OCI-LY1 (cell line): ENCODE measurements around the gene CDPF1.

Experiments used
- H2AFZ ChIP-seq: fragments of 200-600 bp; sonication (generic), shearing (Covaris generic); 2 replicates; pipeline ENCODE4 v1.6.0; 2014; ENCODE audit warnings: antibody characterized with exemption, mild to moderate bottlenecking, low read length
- H3F3A ChIP-seq: fragments of 200-600 bp; sonication (generic), shearing (Covaris generic); 2 replicates; pipeline ENCODE4 v1.6.0; 2014; ENCODE audit warnings: mild to moderate bottlenecking, antibody characterized with exemption, low read length, moderate library complexity; ENCODE audit not compliant: insufficient read depth
- H3K27ac ChIP-seq: fragments of 200-600 bp; sonication (generic); 2 replicates; pipeline ENCODE4 v1.5.1; 2014; ENCODE audit warnings: low read length, mixed run types, mild to moderate bottlenecking, low read depth; ENCODE audit not compliant: poor library complexity, severe bottlenecking
- H3K27me3 ChIP-seq: fragments of 200-600 bp; sonication (generic); 2 replicates; pipeline ENCODE4 v1.6.0; 2014; ENCODE audit warnings: antibody characterized with exemption, mild to moderate bottlenecking, low read length, moderate library complexity; ENCODE audit not compliant: insufficient read depth
- H3K36me3 ChIP-seq: fragments of 200-600 bp; sonication (generic); 2 replicates; pipeline ENCODE4 v1.6.1; 2014; ENCODE audit warnings: mild to moderate bottlenecking, antibody characterized with exemption, low read length, moderate library complexity, mixed read lengths; ENCODE audit not compliant: insufficient read depth
- H3K4me1 ChIP-seq: fragments of 200-600 bp; sonication (generic); 2 replicates; pipeline ENCODE4 v1.5.1; 2014; ENCODE audit warnings: mild to moderate bottlenecking, low read length, moderate library complexity; ENCODE audit not compliant: insufficient read depth, severe bottlenecking
- H3K4me2 ChIP-seq: fragments of 200-600 bp; sonication (generic), shearing (Covaris generic); 2 replicates; pipeline ENCODE4 v1.6.1; 2014; ENCODE audit warnings: low read length
- H3K4me3 ChIP-seq: fragments of 200-600 bp; sonication (generic); 2 replicates; pipeline ENCODE4 v1.5.1; 2014; ENCODE audit warnings: low read length, low read depth, mild to moderate bottlenecking, mixed read lengths; ENCODE audit not compliant: poor library complexity, severe bottlenecking
- H3K79me2 ChIP-seq: fragments of 200-600 bp; shearing (Covaris generic); 2 replicates; pipeline ENCODE4 v1.6.1; 2016; ENCODE audit warnings: mixed run types, low read length, mixed read lengths; ENCODE audit not compliant: insufficient read depth
- H3K9ac ChIP-seq: fragments of 200-600 bp; sonication (generic), shearing (Covaris generic); 2 replicates; pipeline ENCODE4 v1.6.1; 2014; ENCODE audit warnings: mild to moderate bottlenecking, low read length, mixed read lengths
- H3K9me2 ChIP-seq: fragments of 200-600 bp; sonication (generic), shearing (Covaris generic); 2 replicates; pipeline ENCODE4 v1.6.1; 2014; ENCODE audit warnings: low read depth, mild to moderate bottlenecking, low read length, mixed read lengths
- H3K9me3 ChIP-seq: fragments of 200-600 bp; shearing (Covaris generic); 2 replicates; pipeline ENCODE4 v1.6.1; 2014; ENCODE audit warnings: low read length, mixed read lengths
- H4K20me1 ChIP-seq: fragments of 200-600 bp; sonication (generic), shearing (Covaris generic); 2 replicates; pipeline ENCODE4 v1.6.0; 2016; ENCODE audit warnings: mild to moderate bottlenecking, low read length; ENCODE audit not compliant: insufficient read depth
- CTCF ChIP-seq: fragments of 200-600 bp; sonication (generic), shearing (Covaris generic); IDR thresholded peaks from 2 replicates; pipeline ENCODE4 v1.5.1; 2017; ENCODE audit warnings: mild to moderate bottlenecking, antibody characterized with exemption, low read length, moderate library complexity, mixed read lengths
- EZH2 ChIP-seq: fragments of 200-600 bp; sonication (generic), shearing (Covaris generic); IDR thresholded peaks from 2 replicates; pipeline ENCODE4 v1.8.0; 2017; ENCODE audit warnings: borderline replicate concordance, mixed run types, mild to moderate bottlenecking, antibody characterized with exemption, low read length, moderate library complexity, mixed read lengths

The CDPF1 gene

GRCh38 chr22:46245511-46245910 lies 4.6 kb downstream of the CDPF1 start:
- Histone ChIP-seq H3K79me2 (no peaks in the 10 kb centered on the region), H3K36me3 (peaks cover 11% of the 10 kb centered on the region; the same call in 1 of the 2 replicates), H4K20me1 (no peaks in the 10 kb centered on the region), H3K4me1 (peaks cover 12% of the 10 kb centered on the region), H3F3A (no peaks in the 10 kb centered on the region), H3K9me2 (no peaks in the 10 kb centered on the region), H3K27me3 (no peaks in the 10 kb centered on the region), H3K9me3 (no peaks in the 10 kb centered on the region), H3K4me3 (no peak overlapping the region), H2AFZ (no peak overlapping the region), H3K4me2 (no peak overlapping the region), H3K27ac (no peak overlapping the region), H3K9ac (no peak overlapping the region)
- TF ChIP-seq CTCF (no peak), EZH2 (no peak)

- Histone ChIP-seq H3K79me2 (no peaks in the 10 kb centered on the region), H3K4me1 (peaks cover 18% of the 10 kb centered on the region), H3F3A (no peaks in the 10 kb centered on the region), H3K27ac (no peak overlapping the region), H2AFZ (no peak overlapping the region), H3K4me3 (no peak overlapping the region), H3K9ac (no peak overlapping the region), H3K4me2 (no peak overlapping the region), H3K9me2 (no peaks in the 10 kb centered on the region), H3K27me3 (no peaks in the 10 kb centered on the region), H3K36me3 (peaks cover 11% of the 10 kb centered on the region; the same call in 1 of the 2 replicates), H4K20me1 (no peaks in the 10 kb centered on the region), H3K9me3 (no peaks in the 10 kb centered on the region)
- TF ChIP-seq CTCF = no peak
- TF ChIP-seq EZH2 = no peak
These were observed 5.3 kb downstream of the CDPF1 start for GRCh38 chr22:46244771-46245170.

GRCh38 chr22:46242076-46242475 lies 8.0 kb downstream of the CDPF1 start:
- no peaks in the 10 kb centered on the region for H4K20me1 ChIP-seq
- H3K4me2 ChIP-seq = no peak overlapping the region
- no peaks in the 10 kb centered on the region for H3K79me2 ChIP-seq
- H3K4me1 ChIP-seq = peaks cover 12% of the 10 kb centered on the region
- H3K9me2 ChIP-seq = no peaks in the 10 kb centered on the region
- H3K36me3 ChIP-seq = peaks cover 23% of the 10 kb centered on the region
- no peak for TF ChIP-seq EZH2
- TF ChIP-seq CTCF = no peak
- H3K27ac ChIP-seq = no peak overlapping the region
- H3F3A ChIP-seq = no peaks in the 10 kb centered on the region
- no peak overlapping the region for H3K9ac ChIP-seq
- no peaks in the 10 kb centered on the region for H3K27me3 ChIP-seq
- 0 out of 2 replicates have a peak, but pooled peaks cover 4% of the 10 kb centered on the region for H3K9me3 ChIP-seq
- H2AFZ ChIP-seq = no peak overlapping the region
- H3K4me3 ChIP-seq = no peak overlapping the region
